Skin epidermis (tissue), 12 donors: Measurements from ENCODE around the gene CT45A2.
"Not testable (repeated sequence)": the region's sequence is repeated elsewhere in the genome, so short reads cannot be mapped to it uniquely, and the experiment has no call there.

ENCODE experiments used
- H3K27ac ChIP-seq, 21 experiments: fragments of 200-600 bp; sonication (generic) in 11 of 21; one replicate each; pipeline ENCODE4 v1.5.0; 2020; ENCODE audit warnings: mild to moderate bottlenecking in 3 of 21, inconsistent platforms in 2 of 21, moderate library complexity in 2 of 21
- H3K4me3 ChIP-seq, 7 experiments: fragments of 200-600 bp; sonication (generic) in 2 of 7; one replicate each; pipeline ENCODE4 v1.5.0; 2020; ENCODE audit warnings: inconsistent platforms in 2 of 7, mild to moderate bottlenecking in 2 of 7, moderate library complexity in 1 of 7

Gene CT45A2, protein sequence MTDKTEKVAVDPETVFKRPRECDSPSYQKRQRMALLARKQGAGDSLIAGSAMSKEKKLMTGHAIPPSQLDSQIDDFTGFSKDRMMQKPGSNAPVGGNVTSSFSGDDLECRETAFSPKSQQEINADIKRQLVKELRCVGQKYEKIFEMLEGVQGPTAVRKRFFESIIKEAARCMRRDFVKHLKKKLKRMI

DNA sequence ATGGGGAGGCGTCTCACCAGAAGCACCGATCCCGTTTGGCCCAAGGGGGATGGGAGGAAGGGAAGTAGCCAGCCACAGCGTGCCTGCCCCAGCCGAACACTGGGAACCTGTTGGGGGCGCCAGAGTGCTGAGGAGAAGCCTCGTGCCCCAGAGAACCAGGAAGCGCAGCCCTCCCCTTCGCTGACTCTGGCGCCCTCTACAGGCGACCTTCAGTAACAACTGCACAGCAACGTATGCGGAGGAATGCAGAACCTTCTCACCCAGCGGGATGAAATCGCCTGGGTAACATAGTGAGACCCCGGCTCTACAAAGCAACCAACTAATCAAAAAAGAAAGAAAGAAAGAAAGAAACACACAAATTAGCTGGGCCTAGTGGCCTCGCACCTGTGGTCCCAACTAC, at the start of gene CT45A2:
TSS of gene CT45A2 (minus strand) at position 101 of the 400 bp plus-strand sequence. CDS start 3,747 bp downstream, outside the sequence.
- H3K27ac ChIP-seq, H3K4me3 ChIP-seq: not testable (repeated sequence)

DNA sequence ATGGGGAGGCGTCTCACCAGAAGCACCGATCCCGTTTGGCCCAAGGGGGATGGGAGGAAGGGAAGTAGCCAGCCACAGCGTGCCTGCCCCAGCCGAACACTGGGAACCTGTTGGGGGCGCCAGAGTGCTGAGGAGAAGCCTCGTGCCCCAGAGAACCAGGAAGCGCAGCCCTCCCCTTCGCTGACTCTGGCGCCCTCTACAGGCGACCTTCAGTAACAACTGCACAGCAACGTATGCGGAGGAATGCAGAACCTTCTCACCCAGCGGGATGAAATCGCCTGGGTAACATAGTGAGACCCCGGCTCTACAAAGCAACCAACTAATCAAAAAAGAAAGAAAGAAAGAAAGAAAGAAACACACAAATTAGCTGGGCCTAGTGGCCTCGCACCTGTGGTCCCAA, 34.6 kb upstream of the CT45A2 start, which contains the start of gene CT45A8:
TSS of gene CT45A8 (minus strand) at position 101 of the 400 bp plus-strand sequence. CDS start 3,755 bp downstream, outside the sequence.
- H3K27ac ChIP-seq, H3K4me3 ChIP-seq: not testable (repeated sequence)

DNA sequence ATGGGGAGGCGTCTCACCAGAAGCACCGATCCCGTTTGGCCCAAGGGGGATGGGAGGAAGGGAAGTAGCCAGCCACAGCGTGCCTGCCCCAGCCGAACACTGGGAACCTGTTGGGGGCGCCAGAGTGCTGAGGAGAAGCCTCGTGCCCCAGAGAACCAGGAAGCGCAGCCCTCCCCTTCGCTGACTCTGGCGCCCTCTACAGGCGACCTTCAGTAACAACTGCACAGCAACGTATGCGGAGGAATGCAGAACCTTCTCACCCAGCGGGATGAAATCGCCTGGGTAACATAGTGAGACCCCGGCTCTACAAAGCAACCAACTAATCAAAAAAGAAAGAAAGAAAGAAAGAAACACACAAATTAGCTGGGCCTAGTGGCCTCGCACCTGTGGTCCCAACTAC, 17.4 kb upstream of the CT45A2 start, which contains the start of gene CT45A7:
TSS of gene CT45A7 (minus strand) at position 101 of the 400 bp plus-strand sequence. CDS start 3,747 bp downstream, outside the sequence.
- H3K27ac ChIP-seq, H3K4me3 ChIP-seq: not testable (repeated sequence)

DNA sequence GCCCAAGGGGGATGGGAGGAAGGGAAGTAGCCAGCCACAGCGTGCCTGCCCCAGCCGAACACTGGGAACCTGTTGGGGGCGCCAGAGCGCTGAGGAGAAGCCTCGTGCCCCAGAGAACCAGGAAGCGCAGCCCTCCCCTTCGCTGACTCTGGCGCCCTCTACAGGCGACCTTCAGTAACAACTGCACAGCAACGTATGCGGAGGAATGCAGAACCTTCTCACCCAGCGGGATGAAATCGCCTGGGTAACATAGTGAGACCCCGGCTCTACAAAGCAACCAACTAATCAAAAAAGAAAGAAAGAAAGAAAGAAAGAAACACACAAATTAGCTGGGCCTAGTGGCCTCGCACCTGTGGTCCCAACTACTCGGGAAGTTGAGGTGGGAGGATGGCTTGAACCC, 17.1 kb downstream of the CT45A2 start, which contains the start of gene CT45A6:
TSS of gene CT45A6 (minus strand) at position 101 of the 400 bp plus-strand sequence. CDS start 3,794 bp downstream, outside the sequence.
- not testable (repeated sequence) for H3K4me3 ChIP-seq, H3K27ac ChIP-seq

DNA sequence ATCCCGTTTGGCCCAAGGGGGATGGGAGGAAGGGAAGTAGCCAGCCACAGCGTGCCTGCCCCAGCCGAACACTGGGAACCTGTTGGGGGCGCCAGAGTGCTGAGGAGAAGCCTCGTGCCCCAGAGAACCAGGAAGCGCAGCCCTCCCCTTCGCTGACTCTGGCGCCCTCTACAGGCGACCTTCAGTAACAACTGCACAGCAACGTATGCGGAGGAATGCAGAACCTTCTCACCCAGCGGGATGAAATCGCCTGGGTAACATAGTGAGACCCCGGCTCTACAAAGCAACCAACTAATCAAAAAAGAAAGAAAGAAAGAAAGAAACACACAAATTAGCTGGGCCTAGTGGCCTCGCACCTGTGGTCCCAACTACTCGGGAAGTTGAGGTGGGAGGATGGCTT, 34.4 kb downstream of the CT45A2 start, which contains the start of gene CT45A5:
TSS of gene CT45A5 (minus strand) at position 101 of the 400 bp plus-strand sequence. CDS start 3,774 bp downstream, outside the sequence.
- H3K4me3 ChIP-seq: not testable (repeated sequence)

DNA sequence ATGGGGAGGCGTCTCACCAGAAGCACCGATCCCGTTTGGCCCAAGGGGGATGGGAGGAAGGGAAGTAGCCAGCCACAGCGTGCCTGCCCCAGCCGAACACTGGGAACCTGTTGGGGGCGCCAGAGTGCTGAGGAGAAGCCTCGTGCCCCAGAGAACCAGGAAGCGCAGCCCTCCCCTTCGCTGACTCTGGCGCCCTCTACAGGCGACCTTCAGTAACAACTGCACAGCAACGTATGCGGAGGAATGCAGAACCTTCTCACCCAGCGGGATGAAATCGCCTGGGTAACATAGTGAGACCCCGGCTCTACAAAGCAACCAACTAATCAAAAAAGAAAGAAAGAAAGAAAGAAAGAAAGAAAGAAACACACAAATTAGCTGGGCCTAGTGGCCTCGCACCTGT, 51.7 kb downstream of the CT45A2 start, which contains the start of gene CT45A3:
TSS of gene CT45A3 (minus strand) at position 101 of the 400 bp plus-strand sequence. CDS start 3,747 bp downstream, outside the sequence.
- H3K27ac ChIP-seq, H3K4me3 ChIP-seq: not testable (repeated sequence)

More for the DNA sequence above, 34.4 kb downstream of the CT45A2 start, which contains the start of gene CT45A5:
- not testable (repeated sequence) for H3K27ac ChIP-seq
